Fibroblast of pulmonary artery (primary cell): Measurements from ENCODE around the gene UTP20.

Experiments
- DNase-seq: peaks from one replicate; pipeline ENCODE4 v3.0.0-alpha.2; 2010; ENCODE audit warnings: low read depth
- H3K4me3 ChIP-seq: replicated peaks from 2 replicates; pipeline ENCODE4 v1.5.1; 2011; ENCODE audit warnings: low read depth, mild to moderate bottlenecking, control low read depth, low read length, moderate library complexity
- TF ChIP-seq, protein P1 (sequence below): IDR thresholded peaks from 2 replicates; pipeline ENCODE4 v1.5.1; 2011; ENCODE audit warnings: mild to moderate bottlenecking, control low read depth, low read length, inconsistent platforms; ENCODE audit errors: missing control alignments

UTP20 gene

GRCh38 chr12:101336437-101336836 is 56.5 kb downstream of the UTP20 start:
- no peak for DNase-seq
- H3K4me3 ChIP-seq, result no peak overlapping the region
- TF ChIP-seq, protein P1, sequence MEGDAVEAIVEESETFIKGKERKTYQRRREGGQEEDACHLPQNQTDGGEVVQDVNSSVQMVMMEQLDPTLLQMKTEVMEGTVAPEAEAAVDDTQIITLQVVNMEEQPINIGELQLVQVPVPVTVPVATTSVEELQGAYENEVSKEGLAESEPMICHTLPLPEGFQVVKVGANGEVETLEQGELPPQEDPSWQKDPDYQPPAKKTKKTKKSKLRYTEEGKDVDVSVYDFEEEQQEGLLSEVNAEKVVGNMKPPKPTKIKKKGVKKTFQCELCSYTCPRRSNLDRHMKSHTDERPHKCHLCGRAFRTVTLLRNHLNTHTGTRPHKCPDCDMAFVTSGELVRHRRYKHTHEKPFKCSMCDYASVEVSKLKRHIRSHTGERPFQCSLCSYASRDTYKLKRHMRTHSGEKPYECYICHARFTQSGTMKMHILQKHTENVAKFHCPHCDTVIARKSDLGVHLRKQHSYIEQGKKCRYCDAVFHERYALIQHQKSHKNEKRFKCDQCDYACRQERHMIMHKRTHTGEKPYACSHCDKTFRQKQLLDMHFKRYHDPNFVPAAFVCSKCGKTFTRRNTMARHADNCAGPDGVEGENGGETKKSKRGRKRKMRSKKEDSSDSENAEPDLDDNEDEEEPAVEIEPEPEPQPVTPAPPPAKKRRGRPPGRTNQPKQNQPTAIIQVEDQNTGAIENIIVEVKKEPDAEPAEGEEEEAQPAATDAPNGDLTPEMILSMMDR, result no peak

- TF ChIP-seq, protein P1, result no peak
- no peak overlapping the region for H3K4me3 ChIP-seq
- DNase-seq, result no peak
Measured at GRCh38 chr12:101338087-101338486, 58.2 kb downstream of the UTP20 start.

DNA sequence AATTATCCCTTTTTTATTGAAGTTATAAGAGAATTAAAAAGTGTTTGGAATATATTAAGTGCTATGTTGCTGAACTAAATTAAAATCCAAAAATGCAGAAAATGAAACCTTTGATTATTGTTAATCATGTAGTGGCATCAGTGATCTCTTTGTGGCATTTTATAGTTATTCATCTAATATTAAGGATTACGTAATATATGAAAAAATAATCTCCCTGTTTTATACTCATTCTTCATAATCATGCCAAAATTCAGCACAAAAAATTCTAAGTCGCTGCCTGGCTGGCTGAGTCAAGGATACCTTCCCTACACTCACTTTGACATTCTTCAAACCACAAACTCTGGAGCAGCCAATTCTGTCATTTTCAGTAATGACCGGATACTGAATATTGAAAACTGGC is 64.0 kb downstream of the UTP20 start:
- no peak overlapping the region for H3K4me3 ChIP-seq
- TF ChIP-seq, protein P1, result no peak
- no peak for DNase-seq

DNA sequence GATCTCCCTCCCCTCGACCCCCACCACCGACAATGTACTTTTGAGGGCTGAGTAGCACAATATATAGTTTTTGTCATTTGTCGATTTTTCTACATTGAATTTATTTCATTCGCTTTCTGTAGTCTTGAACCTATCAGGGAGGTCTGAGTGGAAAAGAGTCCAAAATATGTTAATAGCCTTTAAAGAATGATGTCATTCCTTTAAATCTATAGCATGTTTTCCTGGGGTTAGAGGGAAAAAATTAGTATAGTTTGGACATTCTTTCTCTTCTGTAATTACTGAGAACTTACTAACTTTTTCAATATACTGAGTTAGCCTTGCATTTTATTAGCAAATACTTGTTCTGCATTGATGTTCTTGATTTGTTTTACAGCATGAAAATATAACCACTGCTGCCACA is 71.8 kb downstream of the UTP20 start:
- TF ChIP-seq, protein P1, result no peak
- no peak for DNase-seq
- no peak overlapping the region for H3K4me3 ChIP-seq

GRCh38 chr12:101356794-101357193 is 76.9 kb downstream of the UTP20 start:
- H3K4me3 ChIP-seq, result no peak overlapping the region
- no peak for DNase-seq
- TF ChIP-seq, protein P1, result no peak

DNA sequence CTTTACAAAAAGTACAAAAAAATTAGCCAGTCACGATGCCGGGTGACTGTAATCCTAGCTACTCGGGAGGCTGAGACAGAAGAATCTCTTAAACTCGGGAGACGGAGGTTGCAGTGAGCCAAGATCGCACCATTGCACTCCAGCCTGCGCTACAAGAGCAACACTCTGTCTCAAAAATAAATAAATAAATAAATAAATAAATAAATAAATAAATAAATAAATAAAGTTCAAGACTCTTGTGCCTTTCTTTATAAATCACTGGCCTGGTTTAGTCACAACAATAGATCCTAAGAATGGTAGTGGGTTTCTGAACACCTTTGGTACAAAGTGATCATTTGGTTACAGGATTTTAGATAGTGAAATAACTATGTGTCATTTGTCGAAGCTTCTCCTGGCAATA is 81.5 kb downstream of the UTP20 start:
- H3K4me3 ChIP-seq, result no peak overlapping the region
- TF ChIP-seq, protein P1, result no peak
- no peak for DNase-seq

- H3K4me3 ChIP-seq, result no peak overlapping the region
- DNase-seq, result no peak
Measured at GRCh38 chr12:101368016-101368415, 88.1 kb downstream of the UTP20 start.

More at GRCh38 chr12:101368016-101368415, 88.1 kb downstream of the UTP20 start:
- TF ChIP-seq, protein P1, result no peak
